GM18861 (cell line): ENCODE results near the gene STC2.
"Not testable (repeated sequence)": the region's sequence is repeated elsewhere in the genome, so short reads cannot be mapped to it uniquely, and the experiment has no call there.

Experiments used
- ATAC-seq: cut with Tn5 transposase; IDR thresholded peaks from one replicate; pipeline ENCODE4 v1.9.1; 2021; ENCODE audit not compliant: unreplicated experiment

Gene STC2

DNA sequence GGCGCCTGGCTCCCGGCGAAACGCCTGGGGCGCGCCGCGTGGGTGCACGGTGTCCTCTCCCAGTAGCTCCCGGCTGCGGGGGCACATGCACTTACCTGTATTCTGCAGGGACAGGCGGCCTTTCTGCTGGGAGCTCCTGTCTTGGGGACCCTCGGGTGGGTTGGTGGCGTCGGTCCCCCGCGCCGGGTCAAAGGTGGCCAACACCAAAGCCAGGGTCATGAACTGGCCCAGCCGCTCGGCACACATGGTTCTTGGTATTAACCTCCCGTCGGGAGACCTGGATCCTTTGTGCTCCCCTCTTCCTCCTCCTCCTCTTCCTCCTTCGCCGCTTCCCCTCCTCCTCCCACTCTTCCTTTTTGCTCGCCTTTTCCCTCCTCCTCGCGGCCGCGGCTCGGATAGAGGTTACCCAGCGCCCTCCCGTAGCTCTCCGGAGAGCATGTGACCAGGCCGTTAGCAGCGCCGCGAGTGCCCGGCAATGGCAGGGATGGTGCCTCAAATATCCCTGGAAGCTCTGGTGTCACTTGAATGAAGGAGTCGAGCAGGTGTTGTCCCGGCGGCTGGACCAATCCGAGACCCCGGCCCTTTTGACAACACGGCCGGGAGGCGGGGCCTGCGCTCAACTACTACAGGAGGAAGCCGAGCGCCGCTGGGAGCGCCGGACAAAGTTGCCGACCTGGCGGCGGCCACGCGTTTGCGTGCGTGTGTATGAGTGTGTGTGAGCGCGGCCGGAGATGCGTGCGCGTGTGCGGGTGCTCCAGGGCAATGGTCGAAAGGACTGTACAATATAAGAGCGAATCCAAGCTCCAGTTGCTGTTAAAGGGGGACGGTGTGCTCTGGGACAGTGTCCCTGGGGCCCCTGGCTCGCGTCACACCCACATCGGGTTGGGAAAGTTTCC is at the start of gene STC2:
STC2 (minus strand) TSS at position 467 of the 896 bp plus-strand sequence; CDS start at position 246, 221 bp downstream.
- peak; percentile 33 for ATAC-seq

DNA sequence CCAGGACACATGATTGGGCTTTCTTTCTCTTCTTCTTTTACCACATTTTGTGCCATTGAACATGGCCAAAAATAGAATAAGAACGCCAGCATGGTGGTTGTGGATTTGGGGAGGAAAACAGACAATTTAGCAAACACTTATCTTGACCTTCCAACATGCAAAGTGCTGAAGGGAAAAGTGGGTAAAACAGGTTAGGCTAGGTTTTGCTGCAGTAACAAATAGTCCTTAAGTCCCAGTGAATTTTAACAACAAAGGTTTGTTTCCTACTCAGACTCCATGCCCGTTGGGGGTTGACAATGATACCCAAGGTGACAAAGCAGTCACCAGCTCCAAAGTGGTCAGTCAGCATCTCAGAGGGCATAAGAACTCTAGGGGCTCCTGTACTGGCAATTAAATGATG is 43.2 kb upstream of the STC2 start:
- ATAC-seq: no peak

GRCh38 chr5:173363406-173363805 is 35.2 kb upstream of the STC2 start:
- ATAC-seq: not testable (repeated sequence)

DNA sequence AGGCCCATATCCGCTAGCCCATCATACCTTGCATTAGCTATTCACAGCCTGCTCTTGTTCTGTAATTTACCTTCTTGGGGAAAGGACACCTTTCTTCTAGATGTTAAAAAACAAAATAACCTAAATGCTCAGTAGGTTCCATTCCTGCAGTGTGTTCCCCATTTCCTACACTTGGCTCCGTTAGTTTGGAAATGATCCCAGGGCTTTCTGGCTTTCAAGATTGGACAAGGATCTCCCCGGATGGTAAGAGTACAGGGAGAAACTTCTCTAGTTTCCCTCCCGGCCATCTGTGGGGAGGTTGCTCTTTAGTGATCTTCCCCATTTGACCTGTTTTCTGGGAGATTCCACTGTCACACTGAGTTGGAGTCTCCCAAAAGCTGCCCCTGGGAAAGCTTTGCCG is 27.3 kb upstream of the STC2 start:
- no peak for ATAC-seq

- no peak for ATAC-seq
Measured at GRCh38 chr5:173354645-173355044, 26.4 kb upstream of the STC2 start.

DNA sequence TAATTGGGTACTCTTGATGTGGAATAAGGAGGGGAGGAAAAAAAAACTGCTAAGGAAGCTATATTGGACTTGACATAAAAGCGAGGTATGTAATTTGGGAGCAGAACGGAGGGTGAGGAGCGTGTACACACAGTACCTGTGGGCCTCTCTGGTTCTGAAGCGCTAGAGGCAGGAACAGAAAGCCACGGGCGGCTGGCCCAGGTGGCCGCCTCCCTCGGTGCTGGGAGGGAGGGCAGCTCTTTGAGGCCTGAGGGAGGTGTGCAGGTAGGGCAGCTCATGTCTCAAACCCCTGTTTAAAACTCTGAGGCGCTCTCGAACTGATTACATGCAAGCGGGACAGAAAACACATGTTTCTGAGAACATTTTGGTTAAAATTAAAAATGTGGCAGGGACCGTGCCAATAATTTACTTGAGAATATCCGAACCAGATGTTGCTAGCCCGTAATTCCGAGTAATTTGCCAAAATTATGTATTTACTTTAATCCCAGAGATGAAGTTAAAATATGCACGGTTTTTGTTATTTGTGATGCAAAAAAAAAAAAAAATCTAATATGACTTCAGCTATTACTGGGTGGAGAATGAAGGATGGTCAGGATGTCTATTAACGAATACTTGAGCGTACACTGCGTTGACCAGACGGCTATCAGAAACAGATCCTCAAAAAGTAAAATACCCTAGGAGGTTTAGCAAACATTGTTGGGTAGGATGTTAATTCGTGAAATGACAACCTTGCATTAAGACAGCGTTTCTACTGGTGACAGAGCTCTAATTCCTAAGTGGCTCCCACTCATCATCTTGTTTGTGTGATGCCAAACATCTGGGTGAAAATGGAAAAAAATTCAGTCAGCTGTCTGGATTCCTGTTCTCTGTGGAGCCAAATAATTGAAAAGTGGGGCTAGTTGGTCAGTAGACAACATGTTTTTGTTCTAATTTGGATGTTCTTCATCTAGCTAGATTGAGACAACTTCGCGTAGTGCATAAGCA is 24.4 kb upstream of the STC2 start:
- ATAC-seq: no peak

GRCh38 chr5:173342813-173343755 is 14.9 kb upstream of the STC2 start:
- ATAC-seq: no peak

DNA sequence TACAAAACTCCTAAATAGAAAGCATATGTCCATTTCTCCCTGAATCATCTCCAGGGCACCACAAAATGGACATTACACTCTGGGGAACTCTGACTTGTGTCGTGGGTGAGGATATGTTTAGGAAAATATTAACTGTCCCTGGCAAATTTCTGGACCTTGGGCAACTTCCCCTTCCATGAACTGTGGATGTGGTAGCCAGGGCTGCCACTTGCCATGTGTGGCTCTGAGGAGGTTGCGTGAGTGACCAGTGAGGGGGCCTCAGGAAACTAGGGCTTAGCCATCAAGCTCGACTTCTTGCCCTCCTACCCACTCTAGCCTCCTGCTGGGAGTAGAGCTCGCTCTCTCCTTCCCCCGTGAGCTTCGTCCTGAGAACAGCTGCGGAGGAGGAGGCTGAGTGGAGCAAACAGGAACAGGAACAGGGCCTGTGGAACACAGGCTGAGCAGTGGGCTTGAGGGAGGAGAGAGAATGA is 13.8 kb upstream of the STC2 start:
- no peak for ATAC-seq

GRCh38 chr5:173340984-173341383 is 12.8 kb upstream of the STC2 start:
- ATAC-seq: no peak

DNA sequence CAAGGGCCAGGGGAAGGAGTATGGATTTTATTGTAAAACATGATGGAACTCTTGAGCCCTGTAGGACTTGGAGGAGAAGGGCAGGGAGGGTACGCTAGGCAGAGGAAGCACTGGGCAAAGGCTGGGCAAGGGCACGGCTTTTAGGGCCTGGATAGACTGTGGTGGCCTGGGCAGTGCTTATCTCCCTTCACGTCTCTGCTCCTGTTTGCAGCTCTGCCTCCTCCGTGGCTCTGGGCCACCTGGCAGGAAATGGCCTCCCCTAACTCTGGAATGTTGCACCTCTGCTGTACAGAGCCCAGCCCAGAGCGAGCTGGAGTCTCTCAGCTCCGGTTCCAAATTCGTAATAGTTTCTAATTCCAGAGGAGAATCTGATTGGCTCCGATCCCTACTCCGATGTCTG is 12.2 kb upstream of the STC2 start:
- ATAC-seq: no peak

GRCh38 chr5:173339286-173339685 is 11.1 kb upstream of the STC2 start:
- ATAC-seq: no peak

GRCh38 chr5:173338380-173339015 is 10.3 kb upstream of the STC2 start:
- no peak for ATAC-seq

GRCh38 chr5:173334808-173335207 is 6.6 kb upstream of the STC2 start:
- no peak for ATAC-seq

GRCh38 chr5:173333925-173334661 is 5.9 kb upstream of the STC2 start:
- ATAC-seq: no peak

DNA sequence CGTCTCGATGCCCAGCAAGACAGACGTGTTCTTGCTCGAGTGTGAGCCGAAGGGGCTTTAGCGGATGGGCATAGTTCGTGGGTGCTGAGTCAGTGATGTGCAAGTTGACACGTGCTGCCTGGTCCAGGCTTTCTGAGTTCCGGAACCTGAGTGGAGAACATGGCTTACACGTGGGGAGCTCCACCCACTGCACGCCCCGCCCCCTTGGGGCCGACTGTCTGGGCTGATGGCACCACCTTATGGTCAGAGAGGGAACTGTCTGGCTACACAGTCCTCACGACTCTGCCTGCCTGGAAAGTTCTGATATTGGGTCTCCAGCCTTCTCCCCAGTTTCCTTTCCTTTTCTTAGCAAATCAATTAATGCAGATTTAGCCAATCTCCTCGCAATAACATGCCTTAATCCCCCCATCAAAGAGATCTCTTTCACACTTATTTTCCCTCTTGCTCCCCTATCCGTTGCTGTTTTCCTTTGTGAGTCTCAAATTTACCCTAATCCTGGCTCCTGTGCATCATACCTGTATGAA is 3.8 kb upstream of the STC2 start:
- ATAC-seq: peak; percentile 46

- no peak for ATAC-seq
Measured at GRCh38 chr5:173331287-173331686, 3.1 kb upstream of the STC2 start.

GRCh38 chr5:173330338-173331206 is 2.4 kb upstream of the STC2 start:
- ATAC-seq: no peak
